Measurements from ENCODE around the gene ARHGAP1.

DNA sequence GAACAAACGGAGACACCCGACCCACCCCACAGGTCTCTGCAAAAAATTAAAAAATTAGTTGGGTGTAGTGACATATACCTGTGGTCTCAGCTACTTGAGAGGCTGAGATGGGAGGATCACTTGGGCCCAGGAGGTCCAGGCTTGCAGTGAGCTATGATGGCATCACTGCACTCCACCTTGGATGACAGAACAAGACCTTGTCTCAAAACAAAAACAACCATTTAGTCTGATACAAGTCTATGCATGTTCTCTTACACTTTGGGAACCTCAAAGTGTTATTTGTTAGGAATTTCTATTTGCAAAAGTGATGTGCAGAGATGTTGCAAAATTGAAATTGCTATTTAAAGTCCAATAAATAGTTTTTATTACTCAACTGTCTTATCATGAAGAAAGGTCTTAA, 68.7 kb downstream of the ARHGAP1 start:
- TF ChIP-seq CTCF (IDR thresholded peaks at IDR 0.05) (no peak), POLR2AphosphoS5 (IDR thresholded peaks at IDR 0.05) (no peak)
